Mucosa of stomach (tissue), 1 donor: Measurements from ENCODE around the gene KRABD2.

Experiments used
- H3K27me3 ChIP-seq: one replicate; pipeline ENCODE4 v1.7.0; 2013; ENCODE audit warnings: mild to moderate bottlenecking, low read length; ENCODE audit not compliant: control insufficient read depth, insufficient read depth
- H3K36me3 ChIP-seq: one replicate; pipeline ENCODE4 v1.7.0; 2013; ENCODE audit warnings: low read length; ENCODE audit not compliant: control insufficient read depth, insufficient read depth
- H3K4me1 ChIP-seq: one replicate; pipeline ENCODE4 v1.7.0; 2013; ENCODE audit warnings: mild to moderate bottlenecking, low read length; ENCODE audit not compliant: control insufficient read depth, insufficient read depth
- H3K4me3 ChIP-seq: one replicate; pipeline ENCODE4 v1.7.0; 2013; ENCODE audit warnings: low read length
- H3K9ac ChIP-seq: one replicate; pipeline ENCODE4 v1.7.0; 2013; ENCODE audit warnings: mild to moderate bottlenecking, low read length, moderate library complexity
- H3K9me3 ChIP-seq: one replicate; pipeline ENCODE4 v1.7.0; 2013; ENCODE audit warnings: mild to moderate bottlenecking, low read length, moderate library complexity; ENCODE audit not compliant: control insufficient read depth
- donor health status: Pancreatic carcinoma.

The KRABD2 gene

GRCh38 chr17:8372422-8372821 is 4.1 kb downstream of the KRABD2 start:
- H3K9ac ChIP-seq: no peak overlapping the region
- H3K4me1 ChIP-seq: peaks cover 14% of the 10 kb centered on the region
- H3K36me3 ChIP-seq: peaks cover 4% of the 10 kb centered on the region
- no peak overlapping the region for H3K4me3 ChIP-seq
- no peaks in the 10 kb centered on the region for H3K9me3 ChIP-seq
- no peaks in the 10 kb centered on the region for H3K27me3 ChIP-seq

GRCh38 chr17:8371786-8372185 is 4.7 kb downstream of the KRABD2 start:
- H3K36me3 ChIP-seq: peaks cover under 1% of the 10 kb centered on the region

GRCh38 chr17:8369944-8370343 is 6.6 kb downstream of the KRABD2 start:
- H3K36me3 ChIP-seq: no peaks in the 10 kb centered on the region
- H3K9ac ChIP-seq: no peak overlapping the region
- no peaks in the 10 kb centered on the region for H3K27me3 ChIP-seq
- H3K9me3 ChIP-seq: no peaks in the 10 kb centered on the region
- no peak overlapping the region for H3K4me3 ChIP-seq
- no peaks in the 10 kb centered on the region for H3K4me1 ChIP-seq

More at GRCh38 chr17:8371786-8372185, 4.7 kb downstream of the KRABD2 start:
- H3K27me3 ChIP-seq: no peaks in the 10 kb centered on the region
- H3K4me1 ChIP-seq: peaks cover 10% of the 10 kb centered on the region
- no peak overlapping the region for H3K4me3 ChIP-seq
- H3K9ac ChIP-seq: no peak overlapping the region
- no peaks in the 10 kb centered on the region for H3K9me3 ChIP-seq

- Histone ChIP-seq H3K4me3 (no peak overlapping the region), H3K9ac (no peak overlapping the region), H3K36me3 (no peaks in the 10 kb centered on the region), H3K9me3 (no peaks in the 10 kb centered on the region), H3K27me3 (no peaks in the 10 kb centered on the region), H3K4me1 (no peaks in the 10 kb centered on the region)
Observed at GRCh38 chr17:8368193-8368592, 8.3 kb downstream of the KRABD2 start.

- H3K9ac ChIP-seq: no peak overlapping the region
- H3K4me3 ChIP-seq: no peak overlapping the region
- H3K4me1 ChIP-seq: no peaks in the 10 kb centered on the region
- H3K36me3 ChIP-seq: no peaks in the 10 kb centered on the region
- no peaks in the 10 kb centered on the region for H3K27me3 ChIP-seq
- H3K9me3 ChIP-seq: no peaks in the 10 kb centered on the region
Observed at GRCh38 chr17:8366231-8366630, 10.3 kb downstream of the KRABD2 start.

GRCh38 chr17:8365143-8365542 is 11.4 kb downstream of the KRABD2 start:
- Histone ChIP-seq H3K4me3 (no peak overlapping the region), H3K27me3 (no peaks in the 10 kb centered on the region), H3K36me3 (no peaks in the 10 kb centered on the region), H3K9ac (no peak overlapping the region), H3K4me1 (no peaks in the 10 kb centered on the region), H3K9me3 (no peaks in the 10 kb centered on the region)

GRCh38 chr17:8362651-8363332 is 13.7 kb downstream of the KRABD2 start:
- no peak overlapping the region for H3K4me3 ChIP-seq
- H3K4me1 ChIP-seq: no peaks in the 10 kb centered on the region
- H3K36me3 ChIP-seq: no peaks in the 10 kb centered on the region
- H3K9me3 ChIP-seq: no peaks in the 10 kb centered on the region
- no peaks in the 10 kb centered on the region for H3K27me3 ChIP-seq
- H3K9ac ChIP-seq: no peak overlapping the region

- Histone ChIP-seq H3K4me3 (no peak overlapping the region), H3K9ac (no peak overlapping the region), H3K4me1 (no peaks in the 10 kb centered on the region), H3K9me3 (no peaks in the 10 kb centered on the region), H3K27me3 (no peaks in the 10 kb centered on the region), H3K36me3 (no peaks in the 10 kb centered on the region)
Observed at GRCh38 chr17:8360751-8361150, 15.8 kb downstream of the KRABD2 start.

- Histone ChIP-seq H3K4me1 (no peaks in the 10 kb centered on the region), H3K27me3 (no peaks in the 10 kb centered on the region), H3K36me3 (no peaks in the 10 kb centered on the region), H3K9ac (no peak overlapping the region), H3K9me3 (no peaks in the 10 kb centered on the region), H3K4me3 (no peak overlapping the region)
Observed at GRCh38 chr17:8360260-8360659, 16.2 kb downstream of the KRABD2 start.

GRCh38 chr17:8359769-8360168 is 16.7 kb downstream of the KRABD2 start:
- H3K9me3 ChIP-seq: no peaks in the 10 kb centered on the region
- H3K27me3 ChIP-seq: no peaks in the 10 kb centered on the region
- H3K9ac ChIP-seq: no peak overlapping the region
- no peaks in the 10 kb centered on the region for H3K4me1 ChIP-seq
- no peak overlapping the region for H3K4me3 ChIP-seq
- no peaks in the 10 kb centered on the region for H3K36me3 ChIP-seq

GRCh38 chr17:8357910-8358309 is 18.6 kb downstream of the KRABD2 start:
- no peaks in the 10 kb centered on the region for H3K27me3 ChIP-seq
- no peaks in the 10 kb centered on the region for H3K4me1 ChIP-seq
- no peak overlapping the region for H3K4me3 ChIP-seq
- no peak overlapping the region for H3K9ac ChIP-seq
- H3K36me3 ChIP-seq: no peaks in the 10 kb centered on the region
- H3K9me3 ChIP-seq: no peaks in the 10 kb centered on the region

GRCh38 chr17:8354236-8354635 is 22.3 kb downstream of the KRABD2 start:
- Histone ChIP-seq H3K4me3 (no peak overlapping the region), H3K36me3 (no peaks in the 10 kb centered on the region), H3K9me3 (no peaks in the 10 kb centered on the region), H3K4me1 (no peaks in the 10 kb centered on the region), H3K9ac (no peak overlapping the region), H3K27me3 (no peaks in the 10 kb centered on the region)

GRCh38 chr17:8353736-8354135 is 22.8 kb downstream of the KRABD2 start:
- Histone ChIP-seq H3K4me3 (no peak overlapping the region), H3K27me3 (no peaks in the 10 kb centered on the region), H3K9me3 (no peaks in the 10 kb centered on the region), H3K4me1 (no peaks in the 10 kb centered on the region), H3K36me3 (no peaks in the 10 kb centered on the region), H3K9ac (no peak overlapping the region)
